Keratinocyte (primary cell): ENCODE results near the gene HLA-DQB1.

Source experiments
- EZH2 ChIP-seq: IDR thresholded peaks from one replicate; pipeline ENCODE4 v1.6.1; 2012; ENCODE audit warnings: inconsistent platforms, mild to moderate bottlenecking, low read length, moderate library complexity
- TF ChIP-seq, protein P1 (sequence below), 3 experiments: IDR thresholded peaks in 1 of 3; conservative IDR thresholded peaks in 1 of 3; optimal IDR thresholded peaks in 1 of 3; 2 replicates in 2 of 3; 3 replicates in 1 of 3; pipeline versions ENCODE3 to v1.5.1; 2011; ENCODE audit warnings: low read length in 3 of 3, mild to moderate bottlenecking in 3 of 3, moderate library complexity in 2 of 3, control low read depth in 1 of 3, inconsistent platforms in 1 of 3; ENCODE audit not compliant: insufficient read depth in 2 of 3; ENCODE audit errors: extremely low read depth in 1 of 3

DNA sequence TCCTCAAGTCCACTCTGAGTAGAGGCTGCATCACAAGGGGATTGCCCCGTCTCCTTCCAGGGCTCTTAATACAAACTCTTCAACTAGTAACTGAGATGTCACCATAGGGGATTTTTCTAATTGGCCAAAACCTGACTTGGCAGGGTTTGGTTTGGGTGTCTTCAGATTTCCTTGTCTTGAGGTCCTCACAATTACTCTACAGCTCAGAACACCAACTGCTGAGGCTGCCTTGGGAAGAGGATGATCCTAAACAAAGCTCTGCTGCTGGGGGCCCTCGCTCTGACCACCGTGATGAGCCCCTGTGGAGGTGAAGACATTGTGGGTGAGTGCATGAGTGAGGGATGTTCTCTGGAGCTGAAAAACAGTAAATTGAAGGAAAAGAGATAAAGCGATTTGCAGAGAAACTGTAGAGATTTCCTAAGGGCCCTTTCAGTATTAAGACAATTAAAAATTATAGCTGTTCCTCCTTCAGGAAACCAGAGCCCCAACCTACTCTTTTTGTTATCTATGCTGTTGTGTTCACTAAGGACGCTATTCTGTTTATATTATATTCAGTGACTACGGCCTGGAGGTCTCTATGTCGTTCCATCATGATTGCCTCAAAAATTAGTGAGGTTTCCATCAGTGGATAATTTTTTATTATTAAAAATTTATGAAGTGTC, 29.1 kb downstream of the HLA-DQB1 start, which contains the start of gene HLA-DQA1:
- TF ChIP-seq, protein P1, sequence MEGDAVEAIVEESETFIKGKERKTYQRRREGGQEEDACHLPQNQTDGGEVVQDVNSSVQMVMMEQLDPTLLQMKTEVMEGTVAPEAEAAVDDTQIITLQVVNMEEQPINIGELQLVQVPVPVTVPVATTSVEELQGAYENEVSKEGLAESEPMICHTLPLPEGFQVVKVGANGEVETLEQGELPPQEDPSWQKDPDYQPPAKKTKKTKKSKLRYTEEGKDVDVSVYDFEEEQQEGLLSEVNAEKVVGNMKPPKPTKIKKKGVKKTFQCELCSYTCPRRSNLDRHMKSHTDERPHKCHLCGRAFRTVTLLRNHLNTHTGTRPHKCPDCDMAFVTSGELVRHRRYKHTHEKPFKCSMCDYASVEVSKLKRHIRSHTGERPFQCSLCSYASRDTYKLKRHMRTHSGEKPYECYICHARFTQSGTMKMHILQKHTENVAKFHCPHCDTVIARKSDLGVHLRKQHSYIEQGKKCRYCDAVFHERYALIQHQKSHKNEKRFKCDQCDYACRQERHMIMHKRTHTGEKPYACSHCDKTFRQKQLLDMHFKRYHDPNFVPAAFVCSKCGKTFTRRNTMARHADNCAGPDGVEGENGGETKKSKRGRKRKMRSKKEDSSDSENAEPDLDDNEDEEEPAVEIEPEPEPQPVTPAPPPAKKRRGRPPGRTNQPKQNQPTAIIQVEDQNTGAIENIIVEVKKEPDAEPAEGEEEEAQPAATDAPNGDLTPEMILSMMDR (optimal IDR thresholded peaks at IDR 0.05 in 1 of 3, IDR thresholded peaks at IDR 0.05 in 1 of 3, conservative IDR thresholded peaks at IDR 0.05 in 1 of 3; ENCODE audit: extremely low read depth in 1 of 3, insufficient read depth in 2 of 3, low read length in 3 of 3), result no peak
- no peak for TF ChIP-seq EZH2
